ENCODE data around the gene SLC66A1. TPM values are rescaled to one million over a fixed set of nuclear protein-coding genes. Genes with fewer than 3 reads are reported as not detected.

Gene SLC66A1
- total RNA-seq, 2 experiments from 2014 or later = 8.0 to 8.6 TPM

GRCh38 chr1:19323987-19324664 lies 12.0 kb downstream of the SLC66A1 start:
- peaks cover 2% of the 10 kb centered on the region for H3K36me3 Mint-ChIP-seq
- no peak overlapping the region for H3K4me3 Mint-ChIP-seq
- no peaks in the 10 kb centered on the region for H3K27me3 Mint-ChIP-seq
- no peaks in the 10 kb centered on the region for H3K9me3 Mint-ChIP-seq (ENCODE audit: low read depth)
- no peaks in the 10 kb centered on the region for H3K4me1 Mint-ChIP-seq
- no peak overlapping the region for H3K27ac Mint-ChIP-seq
- CTCF ChIA-PET = no interaction called here
- no peak for ATAC-seq
- no peak for DNase-seq

GRCh38 chr1:19324665-19324990 lies 12.5 kb downstream of the SLC66A1 start:
- no peak for DNase-seq

GRCh38 chr1:19325368-19325957 lies 13.3 kb downstream of the SLC66A1 start:
- ATAC-seq (no peak), DNase-seq (no peak)
- Mint-ChIP-seq H3K36me3 (peaks cover 2% of the 10 kb centered on the region), H3K27ac (no peak overlapping the region), H3K4me1 (no peaks in the 10 kb centered on the region), H3K9me3 (ENCODE audit: low read depth) (no peaks in the 10 kb centered on the region), H3K4me3 (no peak overlapping the region), H3K27me3 (no peaks in the 10 kb centered on the region)
- CTCF ChIA-PET = no interaction called here

More at GRCh38 chr1:19324665-19324990, 12.5 kb downstream of the SLC66A1 start:
- Mint-ChIP-seq H3K9me3 (ENCODE audit: low read depth) (no peaks in the 10 kb centered on the region), H3K36me3 (peaks cover 2% of the 10 kb centered on the region), H3K4me3 (no peak overlapping the region), H3K27me3 (no peaks in the 10 kb centered on the region), H3K27ac (no peak overlapping the region), H3K4me1 (no peaks in the 10 kb centered on the region)
- no peak for ATAC-seq
- CTCF ChIA-PET = no interaction called here

- Mint-ChIP-seq H3K4me3 (no peak overlapping the region), H3K27me3 (no peaks in the 10 kb centered on the region), H3K4me1 (no peaks in the 10 kb centered on the region), H3K36me3 (peaks cover 2% of the 10 kb centered on the region), H3K27ac (no peak overlapping the region), H3K9me3 (ENCODE audit: low read depth) (no peaks in the 10 kb centered on the region)
- DNase-seq = no peak
- CTCF ChIA-PET = no interaction called here
- ATAC-seq = no peak
Measured at GRCh38 chr1:19325958-19326747, 14.0 kb downstream of the SLC66A1 start.

GRCh38 chr1:19326748-19327065 lies 14.6 kb downstream of the SLC66A1 start:
- H3K9me3 Mint-ChIP-seq (ENCODE audit: low read depth) = no peaks in the 10 kb centered on the region
- H3K27me3 Mint-ChIP-seq = no peaks in the 10 kb centered on the region
- H3K27ac Mint-ChIP-seq = no peak overlapping the region
- H3K4me3 Mint-ChIP-seq = no peak overlapping the region
- no peaks in the 10 kb centered on the region for H3K4me1 Mint-ChIP-seq
- CTCF ChIA-PET = no interaction called here
- H3K36me3 Mint-ChIP-seq = peaks cover 2% of the 10 kb centered on the region
- ATAC-seq (no peak), DNase-seq (no peak)

GRCh38 chr1:19327301-19327700 lies 15.2 kb downstream of the SLC66A1 start:
- Mint-ChIP-seq H3K27ac (no peak overlapping the region), H3K9me3 (ENCODE audit: low read depth) (no peaks in the 10 kb centered on the region), H3K36me3 (peaks cover 2% of the 10 kb centered on the region), H3K27me3 (no peaks in the 10 kb centered on the region), H3K4me1 (no peaks in the 10 kb centered on the region), H3K4me3 (no peak overlapping the region)
- DNase-seq (no peak), ATAC-seq (no peak)
- CTCF ChIA-PET = no interaction called here

- Mint-ChIP-seq H3K4me3 (no peak overlapping the region), H3K27ac (no peak overlapping the region), H3K4me1 (no peaks in the 10 kb centered on the region), H3K36me3 (peaks cover 2% of the 10 kb centered on the region), H3K27me3 (no peaks in the 10 kb centered on the region), H3K9me3 (ENCODE audit: low read depth) (no peaks in the 10 kb centered on the region)
- no peak for ATAC-seq
- CTCF ChIA-PET = no interaction called here
- no peak for DNase-seq
Measured at GRCh38 chr1:19327736-19328135, 15.6 kb downstream of the SLC66A1 start.

GRCh38 chr1:19328486-19328885 lies 16.4 kb downstream of the SLC66A1 start:
- Mint-ChIP-seq H3K27me3 (no peaks in the 10 kb centered on the region), H3K36me3 (peaks cover 2% of the 10 kb centered on the region), H3K9me3 (ENCODE audit: low read depth) (no peaks in the 10 kb centered on the region), H3K27ac (no peak overlapping the region), H3K4me3 (no peak overlapping the region), H3K4me1 (no peaks in the 10 kb centered on the region)
- CTCF ChIA-PET = no interaction called here
- ATAC-seq = no peak
- DNase-seq = no peak

- Mint-ChIP-seq H3K36me3 (peaks cover 2% of the 10 kb centered on the region), H3K27me3 (no peaks in the 10 kb centered on the region), H3K4me1 (no peaks in the 10 kb centered on the region), H3K27ac (no peak overlapping the region), H3K9me3 (ENCODE audit: low read depth) (no peaks in the 10 kb centered on the region), H3K4me3 (no peak overlapping the region)
- ATAC-seq (no peak), DNase-seq (no peak)
- CTCF ChIA-PET = no interaction called here
Measured at GRCh38 chr1:19329188-19329587, 17.1 kb downstream of the SLC66A1 start.

GRCh38 chr1:19329611-19330010 lies 17.5 kb downstream of the SLC66A1 start:
- H3K27me3 Mint-ChIP-seq = no peaks in the 10 kb centered on the region
- H3K9me3 Mint-ChIP-seq (ENCODE audit: low read depth) = no peaks in the 10 kb centered on the region
- H3K4me3 Mint-ChIP-seq = no peak overlapping the region
- DNase-seq (no peak), ATAC-seq (no peak)
- CTCF ChIA-PET = no interaction called here
- H3K36me3 Mint-ChIP-seq = peaks cover 2% of the 10 kb centered on the region
- no peak overlapping the region for H3K27ac Mint-ChIP-seq
- no peaks in the 10 kb centered on the region for H3K4me1 Mint-ChIP-seq

- Mint-ChIP-seq H3K4me1 (no peaks in the 10 kb centered on the region), H3K4me3 (no peak overlapping the region), H3K27me3 (no peaks in the 10 kb centered on the region), H3K9me3 (ENCODE audit: low read depth) (no peaks in the 10 kb centered on the region), H3K36me3 (peaks cover 2% of the 10 kb centered on the region), H3K27ac (no peak overlapping the region)
- CTCF ChIA-PET = interaction anchor here (0.8 to 1.6 kb wide), 3 partner anchors 11 to 14 kb away, joined by 3 to 6 read pairs (median 3); no protein-coding TSS in a partner anchor
- no peak for ATAC-seq
- no peak for DNase-seq
Measured at GRCh38 chr1:19330449-19331135, 18.5 kb downstream of the SLC66A1 start.

- CTCF ChIA-PET = interaction anchor here (0.8 to 1.6 kb wide), 3 partner anchors 10 to 14 kb away, joined by 3 to 6 read pairs (median 3); no protein-coding TSS in a partner anchor
- ATAC-seq (no peak), DNase-seq (no peak)
- peaks cover 2% of the 10 kb centered on the region for H3K36me3 Mint-ChIP-seq
- peaks cover 2% of the 10 kb centered on the region for H3K4me1 Mint-ChIP-seq
- H3K4me3 Mint-ChIP-seq = no peak overlapping the region
- no peak overlapping the region for H3K27ac Mint-ChIP-seq
- no peaks in the 10 kb centered on the region for H3K27me3 Mint-ChIP-seq
- H3K9me3 Mint-ChIP-seq (ENCODE audit: low read depth) = no peaks in the 10 kb centered on the region
Measured at GRCh38 chr1:19331262-19331878, 19.2 kb downstream of the SLC66A1 start.

- Mint-ChIP-seq H3K4me3 (no peak overlapping the region), H3K4me1 (peaks cover 16% of the 10 kb centered on the region), H3K36me3 (peaks cover 3% of the 10 kb centered on the region), H3K9me3 (ENCODE audit: low read depth) (no peaks in the 10 kb centered on the region), H3K27me3 (no peaks in the 10 kb centered on the region), H3K27ac (no peak overlapping the region)
- CTCF ChIA-PET = interaction anchor here (0.8 kb wide), 1 partner anchor 12 kb away, joined by 3 read pairs; no protein-coding TSS in a partner anchor
- DNase-seq = no peak
- ATAC-seq = no peak
Measured at GRCh38 chr1:19332832-19333231, 20.7 kb downstream of the SLC66A1 start.

Measured in activated CD8-positive, alpha-beta memory T cell treated with anti-CD3 and anti-CD28 coated beads, Interleukin-2, amount 10 ng/mL, durations not matched to agents 7 days and 5 days (primary cell).